ENCODE measurements around the gene RFTN1. TPM values are rescaled to one million over a fixed set of nuclear protein-coding genes. Genes with fewer than 3 reads are reported as not detected.

Gene RFTN1
- total RNA-seq, 2 donors from 2014 or later = 128 to 132 TPM

DNA sequence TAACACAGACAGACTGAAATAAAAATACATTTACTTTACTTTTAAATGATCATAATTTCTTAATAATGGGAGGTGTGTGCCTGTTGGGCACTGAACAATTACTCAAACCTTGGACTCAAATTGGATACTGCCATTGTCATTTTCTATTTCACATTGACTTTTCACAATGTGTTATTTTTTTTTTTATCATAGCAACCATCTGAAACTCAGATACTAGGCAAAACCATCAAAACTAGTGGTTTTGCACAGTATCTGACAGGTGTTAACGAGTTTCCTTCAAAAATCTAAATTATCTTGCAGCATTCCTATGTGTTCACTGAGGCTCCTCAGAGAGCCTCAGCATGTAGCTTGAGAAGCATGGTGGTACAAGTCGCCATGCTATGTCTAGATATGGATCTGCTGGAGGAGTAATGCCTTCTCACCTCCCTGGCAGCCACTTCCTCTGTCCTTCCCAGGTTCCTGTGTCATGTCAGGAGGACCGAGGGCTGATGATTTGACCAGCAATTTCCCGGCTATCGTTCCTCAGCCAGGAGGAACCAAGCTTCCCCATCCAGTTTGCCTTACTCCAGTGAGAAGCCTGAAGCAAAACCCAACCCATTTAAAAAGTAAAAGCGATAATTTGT lies 29.9 kb upstream of the RFTN1 start:
- ATAC-seq (replicated peaks in 1 of 2) = no peak
- H3K36me3 Mint-ChIP-seq (ENCODE audit: insufficient read depth in 2 of 2) = no peaks in the 10 kb centered on the region
- no peak for DNase-seq

DNA sequence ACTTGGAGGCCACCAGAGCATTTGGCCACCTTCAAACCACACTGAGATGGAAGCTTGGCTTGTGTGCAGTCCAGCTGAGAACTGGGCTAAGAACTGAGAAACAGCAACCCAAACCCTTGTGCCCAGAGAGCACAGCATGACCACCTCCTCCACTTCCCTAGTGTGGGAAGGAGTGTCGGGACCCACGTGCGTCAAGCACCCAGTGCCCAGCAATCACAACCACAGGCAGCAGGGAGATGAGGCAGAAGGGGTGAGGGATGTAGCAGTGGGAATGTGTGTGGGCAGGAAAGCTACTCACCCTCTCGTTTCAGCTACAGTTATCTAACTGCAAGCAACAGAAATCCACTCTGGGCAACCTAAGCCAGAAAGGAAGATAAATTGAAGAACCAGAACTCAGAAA lies 25.0 kb upstream of the RFTN1 start:
- no peak for DNase-seq
- peak; percentile 26 to 50 for ATAC-seq (replicated peaks in 1 of 2)
- H3K4me3 Mint-ChIP-seq = no peak overlapping the region
- H3K27me3 Mint-ChIP-seq (ENCODE audit: low read depth) = peaks cover 45% of the 10 kb centered on the region
- H3K27ac Mint-ChIP-seq = no peak overlapping the region
- no peaks in the 10 kb centered on the region for H3K9me3 Mint-ChIP-seq
- no peaks in the 10 kb centered on the region for H3K36me3 Mint-ChIP-seq (ENCODE audit: insufficient read depth in 2 of 2)
- peaks cover 11% of the 10 kb centered on the region for H3K4me1 Mint-ChIP-seq (ENCODE audit: low read depth)

More for the DNA sequence above, 29.9 kb upstream of the RFTN1 start:
- H3K9me3 Mint-ChIP-seq = no peaks in the 10 kb centered on the region
- H3K27me3 Mint-ChIP-seq (ENCODE audit: low read depth) = peaks cover 21% of the 10 kb centered on the region
- no peak overlapping the region for H3K4me3 Mint-ChIP-seq
- H3K4me1 Mint-ChIP-seq (ENCODE audit: low read depth) = peaks cover 18% of the 10 kb centered on the region
- no peak overlapping the region for H3K27ac Mint-ChIP-seq

DNA sequence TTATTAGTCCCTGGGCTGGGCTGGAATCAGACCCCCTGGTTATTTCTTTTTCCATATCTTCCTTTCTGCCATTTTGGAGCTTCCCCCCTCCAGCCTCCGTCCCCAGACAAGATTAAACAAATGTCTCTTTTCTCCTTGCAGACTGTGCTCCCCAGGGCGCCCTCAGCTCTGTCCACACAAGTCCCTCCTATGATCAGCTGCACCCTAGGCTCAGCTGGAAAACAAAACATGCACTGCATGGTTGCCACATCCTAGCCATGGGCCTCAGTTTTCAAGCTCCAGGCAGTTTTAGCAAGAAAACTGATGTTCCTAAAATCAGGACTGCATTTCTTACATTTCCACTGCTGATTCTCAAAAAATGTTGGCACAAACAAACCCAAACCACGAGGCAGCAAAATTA lies 23.5 kb upstream of the RFTN1 start:
- peaks cover 52% of the 10 kb centered on the region for H3K27me3 Mint-ChIP-seq (ENCODE audit: low read depth)
- H3K27ac Mint-ChIP-seq = no peak overlapping the region
- H3K36me3 Mint-ChIP-seq (ENCODE audit: insufficient read depth in 2 of 2) = no peaks in the 10 kb centered on the region
- H3K9me3 Mint-ChIP-seq = no peaks in the 10 kb centered on the region
- ATAC-seq (replicated peaks in 1 of 2) = peak in 1 of 2 donors; percentile 58
- peaks cover 11% of the 10 kb centered on the region for H3K4me1 Mint-ChIP-seq (ENCODE audit: low read depth)
- no peak overlapping the region for H3K4me3 Mint-ChIP-seq
- DNase-seq = no peak

DNA sequence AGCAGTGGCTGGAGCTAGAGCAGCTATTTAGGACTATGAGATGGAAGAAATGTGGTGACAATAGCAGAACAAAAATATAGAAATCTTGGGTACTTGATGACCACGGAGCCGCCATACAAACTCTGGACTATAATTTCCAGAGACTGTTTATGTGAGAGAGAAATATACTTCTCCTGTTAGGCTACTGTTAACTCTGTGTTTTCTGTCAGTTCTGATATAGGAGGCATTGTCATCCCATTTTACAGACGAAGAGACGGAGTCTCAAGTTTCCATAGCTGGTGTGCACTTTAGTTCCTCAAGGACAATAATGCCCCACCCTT lies 22.8 kb upstream of the RFTN1 start:
- Mint-ChIP-seq H3K27me3 (ENCODE audit: low read depth) (peaks cover 52% of the 10 kb centered on the region), H3K4me1 (ENCODE audit: low read depth) (peaks cover 11% of the 10 kb centered on the region), H3K4me3 (no peak overlapping the region), H3K36me3 (ENCODE audit: insufficient read depth in 2 of 2) (no peaks in the 10 kb centered on the region), H3K27ac (no peak overlapping the region), H3K9me3 (no peaks in the 10 kb centered on the region)
- no peak for ATAC-seq (replicated peaks in 1 of 2)
- DNase-seq = no peak

DNA sequence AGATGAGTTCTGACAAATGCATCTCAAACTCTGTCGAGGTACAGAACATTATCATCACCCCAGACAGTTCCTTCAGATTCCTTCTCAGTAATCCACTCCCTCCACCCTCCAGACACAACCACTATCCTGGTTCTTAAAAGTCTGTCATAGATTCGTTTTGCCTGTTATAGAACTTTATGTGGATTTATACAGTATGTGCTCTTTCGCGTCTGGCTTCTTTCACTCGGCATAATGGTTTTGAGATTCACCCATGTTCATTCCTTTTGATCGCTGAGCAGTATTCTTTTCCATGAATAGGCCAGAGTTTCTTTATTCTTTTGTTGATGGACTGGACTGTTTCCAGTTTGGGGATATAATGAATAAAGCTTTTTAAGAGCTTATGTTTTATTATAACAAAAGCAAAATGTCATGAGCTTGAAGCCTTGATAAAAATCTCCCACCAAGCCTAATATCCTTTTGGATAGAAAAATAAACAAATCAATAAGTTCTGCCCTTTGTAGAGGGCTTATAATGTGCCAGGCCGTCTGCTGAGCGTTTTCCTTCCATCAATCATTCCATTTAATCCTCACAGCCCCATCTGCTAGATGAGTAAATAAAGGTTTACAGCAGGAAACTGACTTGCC lies 21.3 kb upstream of the RFTN1 start:
- H3K4me1 Mint-ChIP-seq (ENCODE audit: low read depth) = no peaks in the 10 kb centered on the region
- H3K27ac Mint-ChIP-seq = no peak overlapping the region

DNA sequence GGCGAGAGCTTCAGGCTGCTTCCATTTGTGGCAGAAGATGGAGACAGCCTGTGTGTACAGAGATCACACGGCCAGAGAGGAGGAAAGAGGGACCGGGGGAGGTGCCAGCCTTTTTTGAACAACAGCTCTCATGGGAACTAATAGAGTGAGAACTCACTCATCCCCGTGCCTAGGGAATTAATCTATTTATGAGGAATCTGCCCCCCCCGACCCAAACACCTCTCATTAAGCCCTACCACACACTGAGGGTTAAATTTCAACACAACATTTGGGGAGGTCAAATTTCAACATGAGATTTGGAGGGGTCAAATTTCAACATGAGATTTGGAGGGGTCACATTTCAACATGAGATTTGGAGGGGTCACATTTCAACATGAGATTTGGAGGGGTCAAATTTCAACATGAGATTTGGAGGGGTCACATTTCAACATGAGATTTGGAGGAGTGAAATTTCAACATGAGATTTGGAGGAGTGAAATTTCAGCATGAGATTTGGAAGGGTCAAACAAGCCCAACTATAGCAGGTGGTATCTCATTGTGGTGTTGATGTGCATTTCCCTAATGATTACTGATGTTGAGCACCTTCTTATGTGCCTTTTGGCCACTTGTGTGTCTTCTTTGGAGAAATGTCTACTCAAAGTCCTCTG lies 20.6 kb upstream of the RFTN1 start:
- DNase-seq (no peak), ATAC-seq (replicated peaks in 1 of 2) (no peak)
- H3K36me3 Mint-ChIP-seq (ENCODE audit: insufficient read depth in 2 of 2) = no peaks in the 10 kb centered on the region
- peaks cover 46% of the 10 kb centered on the region for H3K27me3 Mint-ChIP-seq (ENCODE audit: low read depth)
- no peak overlapping the region for H3K27ac Mint-ChIP-seq
- no peaks in the 10 kb centered on the region for H3K9me3 Mint-ChIP-seq
- no peak overlapping the region for H3K4me3 Mint-ChIP-seq
- peaks cover 6% of the 10 kb centered on the region for H3K4me1 Mint-ChIP-seq (ENCODE audit: low read depth)

More for the DNA sequence above, 21.3 kb upstream of the RFTN1 start:
- DNase-seq (no peak), ATAC-seq (replicated peaks in 1 of 2) (no peak)
- Mint-ChIP-seq H3K27me3 (ENCODE audit: low read depth) (peaks cover 46% of the 10 kb centered on the region), H3K4me3 (no peak overlapping the region), H3K36me3 (ENCODE audit: insufficient read depth in 2 of 2) (no peaks in the 10 kb centered on the region), H3K9me3 (no peaks in the 10 kb centered on the region)

DNA sequence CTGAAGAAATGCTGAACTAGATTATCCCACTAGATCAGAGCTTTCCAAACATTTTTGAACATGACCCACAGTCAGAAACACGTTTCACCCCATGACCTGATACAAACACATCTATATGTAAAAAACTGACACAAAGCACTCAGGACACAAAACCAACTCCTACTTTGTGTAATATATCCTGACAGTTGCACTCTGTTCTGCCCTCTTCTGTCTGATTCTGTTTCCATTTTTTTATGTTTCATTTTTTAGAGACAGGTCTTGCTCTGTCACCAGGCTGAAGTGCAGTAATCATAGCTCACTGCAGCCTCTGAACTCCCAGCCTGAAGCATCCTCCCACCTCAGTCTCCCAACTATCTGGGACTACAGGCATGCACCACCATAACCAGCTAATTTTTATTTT lies 15.8 kb upstream of the RFTN1 start:
- peaks cover 13% of the 10 kb centered on the region for H3K4me1 Mint-ChIP-seq (ENCODE audit: low read depth)
- ATAC-seq (replicated peaks in 1 of 2) = peak; percentile 45 to 62
- peaks cover 1 to 7% of the 10 kb centered on the region in 2 donors for H3K9me3 Mint-ChIP-seq
- H3K27me3 Mint-ChIP-seq (ENCODE audit: low read depth) = peaks cover 22% of the 10 kb centered on the region
- no peak overlapping the region for H3K4me3 Mint-ChIP-seq
- DNase-seq = no peak
- H3K27ac Mint-ChIP-seq = no peak overlapping the region
- H3K36me3 Mint-ChIP-seq (ENCODE audit: insufficient read depth in 2 of 2) = peaks cover 8 to 9% of the 10 kb centered on the region in 2 donors

DNA sequence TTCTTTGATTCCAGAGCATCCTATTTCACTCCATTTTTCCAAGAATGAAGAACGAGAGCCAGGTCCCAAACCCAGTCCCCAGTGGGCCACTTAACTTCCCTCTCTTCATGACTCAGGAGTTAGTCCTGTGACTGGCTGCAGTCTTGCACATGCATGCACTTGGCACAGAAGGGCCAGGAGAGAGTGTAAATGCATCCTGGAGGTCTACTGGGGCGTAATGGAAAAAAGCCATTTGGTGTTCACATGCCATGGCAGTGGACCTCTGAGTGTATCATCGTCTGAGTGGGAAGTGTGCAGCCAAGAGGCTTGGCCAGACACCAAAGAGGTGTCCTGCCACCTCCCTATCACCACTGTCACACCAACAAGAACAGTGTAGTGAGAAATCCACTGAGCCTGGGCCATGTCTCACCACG lies 15.1 kb upstream of the RFTN1 start:
- peaks cover 14% of the 10 kb centered on the region for H3K4me1 Mint-ChIP-seq (ENCODE audit: low read depth)
- no peak overlapping the region for H3K27ac Mint-ChIP-seq

DNA sequence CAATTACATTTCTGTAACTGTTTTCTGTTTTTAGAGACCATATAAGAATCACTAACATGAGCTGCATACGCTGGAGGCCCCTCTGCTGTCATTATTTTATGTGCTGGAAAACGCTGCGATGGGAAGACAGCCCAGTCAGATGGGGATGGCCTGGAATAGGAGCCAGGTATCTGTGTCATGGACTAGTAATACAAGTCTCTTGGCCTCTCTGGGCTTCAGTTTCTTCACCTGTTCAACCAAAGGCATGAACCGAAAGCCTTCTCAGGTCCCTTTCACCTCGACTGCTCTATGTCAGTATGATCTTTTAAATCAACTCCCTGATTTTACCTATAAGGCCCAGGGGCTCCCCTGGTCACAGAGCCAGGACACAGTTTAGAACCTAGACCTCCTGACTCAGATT lies 14.6 kb upstream of the RFTN1 start:
- peaks cover 1 to 9% of the 10 kb centered on the region in 2 donors for H3K9me3 Mint-ChIP-seq
- H3K27ac Mint-ChIP-seq = no peak overlapping the region
- ATAC-seq (replicated peaks in 1 of 2) (no peak), DNase-seq (no peak)
- no peak overlapping the region for H3K4me3 Mint-ChIP-seq
- H3K27me3 Mint-ChIP-seq (ENCODE audit: low read depth) = peaks cover 10% of the 10 kb centered on the region
- peaks cover 19% of the 10 kb centered on the region for H3K4me1 Mint-ChIP-seq (ENCODE audit: low read depth)
- peaks cover 9 to 20% of the 10 kb centered on the region in 2 donors for H3K36me3 Mint-ChIP-seq (ENCODE audit: insufficient read depth in 2 of 2)

More for the DNA sequence above, 15.1 kb upstream of the RFTN1 start:
- Mint-ChIP-seq H3K9me3 (peaks cover 1 to 7% of the 10 kb centered on the region in 2 donors), H3K27me3 (ENCODE audit: low read depth) (peaks cover 15% of the 10 kb centered on the region), H3K36me3 (ENCODE audit: insufficient read depth in 2 of 2) (peaks cover 9 to 15% of the 10 kb centered on the region in 2 donors), H3K4me3 (no peak overlapping the region)
- ATAC-seq (replicated peaks in 1 of 2) (no peak), DNase-seq (no peak)

DNA sequence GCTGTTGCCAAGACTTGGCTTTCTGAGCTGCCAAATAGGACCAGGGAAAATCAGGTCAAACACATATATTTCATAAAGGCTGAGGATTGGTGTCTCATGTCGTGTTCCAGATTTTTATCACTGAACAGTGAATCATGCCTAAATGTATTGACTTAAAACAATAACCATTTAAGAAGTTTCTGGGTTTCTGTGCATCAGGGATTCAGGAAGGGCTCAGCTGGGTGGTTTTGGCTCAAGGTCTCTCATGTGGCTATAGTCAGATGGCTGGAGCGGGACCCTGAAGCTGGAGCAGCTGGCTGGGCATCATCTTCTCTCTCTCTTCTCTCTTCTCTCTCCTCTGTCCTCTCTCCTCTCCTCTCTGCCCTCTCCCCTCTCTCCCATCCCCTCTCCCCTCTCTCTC lies 10.7 kb upstream of the RFTN1 start:
- peaks cover 18 to 36% of the 10 kb centered on the region in 2 donors for H3K36me3 Mint-ChIP-seq (ENCODE audit: insufficient read depth in 2 of 2)
- no peak overlapping the region for H3K4me3 Mint-ChIP-seq
- H3K27me3 Mint-ChIP-seq (ENCODE audit: low read depth) = no peaks in the 10 kb centered on the region
- ATAC-seq (replicated peaks in 1 of 2) (no peak), DNase-seq (no peak)
- H3K4me1 Mint-ChIP-seq (ENCODE audit: low read depth) = peaks cover 54% of the 10 kb centered on the region
- H3K9me3 Mint-ChIP-seq = peaks cover 10 to 17% of the 10 kb centered on the region in 2 donors
- H3K27ac Mint-ChIP-seq = no peak overlapping the region

DNA sequence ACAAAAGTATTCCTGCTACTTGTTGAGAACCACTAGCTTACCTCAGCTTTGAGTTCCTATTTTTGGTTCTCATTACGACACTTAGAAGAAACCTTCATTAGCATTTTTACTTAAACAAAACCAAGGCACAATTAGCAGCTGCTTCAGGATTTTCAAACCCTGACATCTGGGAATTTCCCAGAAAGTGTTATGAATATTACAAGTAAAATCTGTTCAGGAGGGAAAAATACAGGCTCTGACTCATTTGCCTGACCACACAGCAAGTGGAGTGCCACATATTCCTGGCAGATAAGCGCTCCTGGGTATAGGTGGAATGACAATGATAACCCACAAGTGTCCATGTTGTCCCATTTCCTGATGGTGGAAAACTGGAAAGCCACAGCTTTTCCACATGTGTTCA lies 10.3 kb upstream of the RFTN1 start:
- Mint-ChIP-seq H3K4me1 (ENCODE audit: low read depth) (peaks cover 53% of the 10 kb centered on the region), H3K27ac (peak overlapping the region; percentile 40), H3K4me3 (no peak overlapping the region), H3K27me3 (ENCODE audit: low read depth) (no peaks in the 10 kb centered on the region), H3K36me3 (ENCODE audit: insufficient read depth in 2 of 2) (peaks cover 19 to 40% of the 10 kb centered on the region in 2 donors), H3K9me3 (peaks cover 11 to 17% of the 10 kb centered on the region in 2 donors)
- DNase-seq = no peak
- ATAC-seq (replicated peaks in 1 of 2) = no peak

DNA sequence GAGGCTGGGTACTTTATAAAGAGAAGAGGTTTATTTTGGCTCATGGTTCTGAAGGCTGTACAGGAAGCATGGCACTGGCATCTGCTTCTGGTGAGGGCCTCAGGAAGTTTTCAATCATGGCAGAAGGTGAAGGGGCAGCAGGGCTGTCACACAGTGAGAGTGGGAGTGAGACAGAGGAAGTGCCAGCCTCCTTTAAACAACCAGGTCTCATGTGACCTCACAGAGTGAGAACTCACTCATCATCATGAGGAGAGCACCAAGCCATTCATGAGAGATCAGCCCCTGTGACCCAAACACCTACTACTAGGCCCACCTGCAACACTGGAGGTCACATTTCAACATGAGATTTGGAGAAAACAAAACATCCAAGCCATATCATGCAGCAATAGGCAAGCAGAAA lies 9.3 kb upstream of the RFTN1 start:
- Mint-ChIP-seq H3K27ac (peak overlapping the region; percentile 58), H3K36me3 (ENCODE audit: insufficient read depth in 2 of 2) (peaks cover 25 to 45% of the 10 kb centered on the region in 2 donors), H3K27me3 (ENCODE audit: low read depth) (no peaks in the 10 kb centered on the region), H3K9me3 (peaks cover 13 to 19% of the 10 kb centered on the region in 2 donors), H3K4me3 (peak overlapping the region in 1 of 2 donors; percentile 9), H3K4me1 (ENCODE audit: low read depth) (peaks cover 56% of the 10 kb centered on the region)
- DNase-seq (no peak), ATAC-seq (replicated peaks in 1 of 2) (peak in 1 of 2 donors; percentile 14)

All from activated T-cell treated with anti-CD3 and anti-CD28 coated beads, Interleukin-2, amount 50 U/mL, for 72 hours (primary cell).